ENCODE data around the gene EXOC3L2. TPM values are rescaled to one million over a fixed set of nuclear protein-coding genes. Genes with fewer than 3 reads are reported as not detected.

The EXOC3L2 gene
- total and polyA plus RNA-seq, 10 of the 15 experiments (the other 5 are each of a cell fraction or from before 2014, with no cell fraction given), result not detected

DNA sequence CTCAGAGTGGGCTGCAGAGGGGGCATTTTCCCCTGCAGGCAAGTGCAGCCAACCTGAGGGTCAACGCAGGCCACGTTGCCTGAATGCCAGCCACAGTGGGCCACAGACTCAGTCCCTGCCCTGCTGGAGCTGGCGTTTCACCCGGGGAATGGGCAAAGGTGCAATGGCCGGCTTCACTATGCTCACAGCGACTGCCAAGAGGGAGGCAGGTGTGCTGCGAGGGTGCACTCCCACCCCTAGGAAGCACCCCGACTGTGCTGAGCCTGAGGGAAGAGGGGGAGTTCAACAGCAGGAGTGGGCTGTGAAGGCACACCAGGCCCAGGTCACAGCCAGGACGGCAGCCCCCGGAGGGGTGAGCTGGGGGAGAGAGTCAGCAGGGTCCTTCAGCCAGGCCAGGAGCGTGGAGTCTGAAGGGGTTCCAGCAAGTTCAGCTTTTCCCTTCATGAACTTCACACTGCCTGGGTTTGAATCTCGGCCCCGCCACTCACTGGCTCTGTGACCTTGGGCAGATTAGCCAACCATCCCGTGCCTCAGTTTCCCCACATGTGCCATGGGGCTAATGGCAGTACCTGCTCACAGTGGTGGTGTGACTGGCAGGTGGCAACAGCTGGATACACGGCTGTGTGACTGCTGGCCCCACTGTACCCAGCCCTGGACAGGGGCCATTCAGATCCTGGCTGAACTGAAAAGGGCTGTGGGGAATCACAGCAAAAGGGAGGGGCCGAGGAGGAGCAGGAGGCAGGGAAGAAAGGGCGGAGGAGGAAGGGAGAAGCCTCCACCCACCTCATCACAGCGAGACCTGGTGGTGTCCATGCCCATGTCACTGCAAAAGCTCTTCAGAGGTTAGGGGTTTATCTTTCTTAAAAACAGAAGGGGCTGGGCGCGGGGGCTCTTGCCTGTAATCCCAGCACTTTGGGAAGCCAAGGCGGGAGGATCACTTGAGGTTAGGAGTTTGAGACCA lies 74.8 kb downstream of the EXOC3L2 start:
- in situ Hi-C loops (cut with MboI) (no loop called here), intact Hi-C loops (cut with micrococcal nuclease; ENCODE audit: unreplicated experiment) (no loop called here)
- Histone ChIP-seq H3K4me3 (no peak overlapping the region), H3K9ac (ENCODE audit: control insufficient read depth, insufficient read depth, low read length) (no peak overlapping the region), H2AFZ (ENCODE audit: control insufficient read depth, low read depth, low read length) (no peak overlapping the region), H3K4me2 (ENCODE audit: control insufficient read depth, insufficient read depth) (no peak overlapping the region), H3K27me3 (replicated peaks in 1 of 2; ENCODE audit: control insufficient read depth in 2 of 2, insufficient read depth in 2 of 2, low read length in 1 of 2) (no peaks in the 10 kb centered on the region), H3K9me3 (replicated peaks; ENCODE audit: control insufficient read depth, insufficient read depth, low read length) (no peaks in the 10 kb centered on the region), H3K27ac (ENCODE audit: control insufficient read depth, insufficient read depth) (no peak overlapping the region), H3K4me1 (ENCODE audit: control insufficient read depth, insufficient read depth, low read length) (peaks cover 13% of the 10 kb centered on the region), H3K79me2 (ENCODE audit: control insufficient read depth, insufficient read depth, low read length) (no peaks in the 10 kb centered on the region; the same call in 1 of the 2 replicates), H3K36me3 (ENCODE audit: control insufficient read depth in 2 of 2, insufficient read depth in 2 of 2, low read length in 1 of 2) (no peaks in the 10 kb centered on the region), H4K20me1 (ENCODE audit: control insufficient read depth, insufficient read depth) (no peaks in the 10 kb centered on the region)
- WGBS (ENCODE audit: insufficient coverage, insufficient replicate concordance, low lambda C conversion rate, missing lambda C conversion rate), result 82% methylated on average over 21 of the region's 21 CpGs
- BruUV-seq (replicated peaks), result no TSS peak
- ChIA-PET RAD21 (ENCODE audit: unreplicated experiment) (interaction anchor here (1.8 kb wide), 1 partner anchor 34 kb away, joined by 6 read pairs; no protein-coding TSS in a partner anchor), SMC1A (ENCODE audit: uncharacterized antibody, unreplicated experiment) (no interaction called here), POLR2A (interaction anchor here (0.5 kb wide), 1 partner anchor 24 kb away, joined by 3 read pairs; no protein-coding TSS in a partner anchor), CTCF (no interaction called here)
- no peak for FAIRE-seq
- no peak for DNase-seq (ENCODE audit: low read depth, low spot score)
- no peak for ATAC-seq
- TF ChIP-seq POLR2A (IDR thresholded peaks at IDR 0.05; ENCODE audit: low read depth, low read length), result no peak
- TF ChIP-seq MLLT1 (IDR thresholded peaks at IDR 0.05), result no peak
- no peak for TF ChIP-seq ZNF217 (IDR thresholded peaks at IDR 0.05)
- no peak for TF ChIP-seq HCFC1 (IDR thresholded peaks at IDR 0.05; ENCODE audit: low read length)
- no peak for TF ChIP-seq ZNF622 (IDR thresholded peaks at IDR 0.05)
- TF ChIP-seq MAX (IDR thresholded peaks at IDR 0.05; ENCODE audit: low read depth, low read length), result no peak
- TF ChIP-seq ATF7 (IDR thresholded peaks at IDR 0.05; ENCODE audit: low read depth), result no peak
- no peak for TF ChIP-seq MXI1 (IDR thresholded peaks at IDR 0.05; ENCODE audit: low read depth, low read length)
- no peak for TF ChIP-seq REST (IDR thresholded peaks at IDR 0.05; ENCODE audit: low read depth, low read length)
- TF ChIP-seq HSF1 (IDR thresholded peaks at IDR 0.05; ENCODE audit: low read depth, low read length), result no peak
- TF ChIP-seq PAX5 (IDR thresholded peaks at IDR 0.05; ENCODE audit: borderline replicate concordance, low read depth, low read length), result no peak

Measured in GM12878 (cell line).